Peyer's patch (tissue), 4 donors: ENCODE measurements around the gene TOE1.

Source experiments
- CTCF ChIP-seq, 6 experiments: fragments of 450-650 bp in 4 of 6; fragments of 200-600 bp in 2 of 6; sonication (generic) in 1 of 6; IDR thresholded peaks; one replicate each; pipeline ENCODE4 v1.5.1; 2017 to 2019; ENCODE audit warnings: antibody characterized with exemption in 6 of 6, mild to moderate bottlenecking in 3 of 6, moderate library complexity in 1 of 6
- POLR2A ChIP-seq, 2 donors: fragments of 450-650 bp; IDR thresholded peaks; one replicate each; pipeline ENCODE4 v1.5.1; 2017; ENCODE audit warnings: antibody characterized with exemption in 2 of 2, mild to moderate bottlenecking in 2 of 2, moderate library complexity in 2 of 2

GRCh38 chr1:45359882-45360513, 20.0 kb downstream of the TOE1 start:
- TF ChIP-seq CTCF (IDR thresholded peaks at IDR 0.05) (peak; percentile 43 to 80 (median 70)), POLR2A (IDR thresholded peaks at IDR 0.05) (no peak)
